GM10266 (cell line): ENCODE data around the gene OR6J1.
"Not testable (repeated sequence)": the region's sequence is repeated elsewhere in the genome, so short reads cannot be mapped to it uniquely, and the experiment has no call there.

Experiments
- DNase-seq: peaks from one replicate; pipeline ENCODE4 v3.0.0; 2012; ENCODE audit errors: extremely low spot score
- CTCF ChIP-seq: IDR thresholded peaks from 2 replicates; pipeline ENCODE4 v1.5.1; 2012; ENCODE audit warnings: mild to moderate bottlenecking, low read depth; ENCODE audit not compliant: control insufficient read depth, insufficient read depth; ENCODE audit errors: missing control alignments

OR6J1 gene

DNA sequence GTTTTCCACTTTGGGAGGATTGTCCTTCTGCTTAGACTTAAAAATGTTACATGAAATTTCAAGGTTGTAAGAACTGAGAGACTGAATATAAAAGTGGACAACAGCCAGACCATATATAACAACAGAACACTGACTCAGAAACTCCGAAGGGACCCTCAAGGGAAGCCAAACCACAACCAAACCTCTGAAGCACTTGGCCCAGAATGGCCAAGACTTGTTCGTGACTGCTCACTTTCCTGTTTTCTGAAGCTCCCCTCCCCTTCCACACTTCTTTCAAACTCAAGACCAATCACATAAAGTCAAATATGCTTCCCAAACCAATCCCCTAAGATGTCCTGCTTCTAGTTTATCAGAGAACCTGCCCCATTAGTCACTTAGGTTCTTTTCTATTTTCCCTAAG lies 13.7 kb downstream of the OR6J1 start:
- no peak for TF ChIP-seq CTCF
- DNase-seq = no peak

DNA sequence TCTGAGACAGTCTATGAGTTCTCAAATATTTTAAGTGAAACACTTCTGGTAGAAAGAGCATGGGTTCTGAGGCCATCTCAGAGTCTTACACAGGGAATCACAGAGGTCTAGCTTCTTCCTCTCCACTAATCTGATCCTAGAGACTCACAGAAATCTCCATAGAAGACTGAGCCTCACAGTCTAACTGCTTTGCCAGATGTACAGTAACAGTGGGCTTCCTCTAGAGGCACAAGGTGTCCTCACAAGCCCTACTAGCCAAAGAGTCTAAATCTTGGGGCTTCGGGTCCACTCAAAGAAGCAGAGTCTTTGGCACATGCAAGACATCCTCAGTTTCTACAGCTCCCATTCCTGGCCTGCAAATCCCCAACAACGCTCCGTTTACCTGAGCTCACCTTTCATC lies 14.1 kb downstream of the OR6J1 start:
- no peak for DNase-seq
- no peak for TF ChIP-seq CTCF

DNA sequence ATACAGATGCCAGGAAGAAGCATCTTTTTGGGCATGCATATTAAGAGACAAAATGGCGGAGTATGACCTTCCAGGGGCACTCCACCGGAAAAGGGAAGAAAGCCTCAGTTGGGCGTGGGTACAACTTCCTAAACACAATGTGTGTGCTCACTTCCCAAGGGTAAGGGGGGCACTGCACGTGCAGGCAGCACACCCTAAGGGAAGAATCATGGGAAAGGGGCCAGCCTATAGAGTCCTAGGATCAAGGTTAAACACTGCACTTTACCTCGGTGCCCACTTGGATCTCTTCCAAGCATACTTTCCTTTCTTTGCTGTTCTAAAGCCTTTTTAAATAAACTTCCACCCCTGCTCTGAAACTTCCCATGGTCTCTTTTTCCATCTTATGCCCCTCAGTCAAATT lies 14.8 kb downstream of the OR6J1 start:
- TF ChIP-seq CTCF = no peak
- DNase-seq = no peak

DNA sequence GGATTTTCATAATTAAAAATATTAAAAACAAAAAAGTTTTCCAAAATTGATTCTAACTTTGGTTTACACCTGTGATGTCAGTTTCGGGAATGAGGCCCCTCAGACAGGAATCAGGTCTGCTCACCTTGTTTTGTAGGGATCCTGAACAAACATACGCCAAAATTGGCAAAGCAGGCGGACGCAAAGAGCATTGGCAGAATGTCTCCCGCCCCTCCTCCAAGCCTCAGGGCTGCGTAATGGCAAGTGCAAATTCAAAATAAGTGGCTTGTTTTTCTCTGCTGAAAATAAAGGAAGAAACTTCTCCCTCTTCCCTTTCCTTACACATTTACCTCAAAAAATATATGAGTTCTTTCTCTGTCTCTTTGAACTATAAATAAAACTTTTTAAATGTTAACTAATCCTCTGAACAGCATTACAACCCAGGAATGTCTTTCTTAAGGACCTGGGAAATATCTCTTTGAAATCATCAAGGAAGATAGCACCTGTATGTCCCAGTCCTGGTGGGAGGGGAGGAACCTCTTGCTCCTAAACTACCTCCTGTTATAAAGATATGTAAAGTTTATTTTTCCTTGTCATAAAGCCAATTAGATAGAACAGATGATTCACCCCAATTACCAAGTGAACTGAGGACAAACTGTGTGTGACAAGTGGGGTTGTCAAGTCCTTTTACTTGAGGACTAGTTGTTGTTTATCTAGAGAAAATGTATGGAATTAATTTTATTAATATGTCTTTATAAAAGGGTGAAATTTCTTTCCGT lies 16.5 kb downstream of the OR6J1 start:
- no peak for DNase-seq
- no peak for TF ChIP-seq CTCF

DNA sequence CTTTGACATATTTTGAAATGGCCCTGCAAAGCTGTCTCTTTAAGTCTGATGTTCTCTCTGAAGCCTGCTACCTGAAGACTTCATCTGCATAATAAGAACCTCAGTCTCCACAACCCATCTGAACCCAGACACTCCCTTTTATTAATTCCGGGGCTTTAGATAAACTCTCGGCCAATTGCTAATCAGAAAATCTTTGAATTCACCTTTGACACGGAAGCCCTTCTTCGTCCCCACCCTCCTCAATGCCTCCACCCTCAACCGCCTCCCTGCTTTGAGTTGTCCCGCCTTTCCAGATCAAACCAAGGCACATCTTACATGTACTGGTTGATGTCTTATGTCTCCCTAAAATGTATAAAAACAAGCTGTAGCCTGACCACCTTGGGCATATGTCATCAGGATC lies 17.6 kb downstream of the OR6J1 start:
- DNase-seq = no peak
- TF ChIP-seq CTCF = no peak

DNA sequence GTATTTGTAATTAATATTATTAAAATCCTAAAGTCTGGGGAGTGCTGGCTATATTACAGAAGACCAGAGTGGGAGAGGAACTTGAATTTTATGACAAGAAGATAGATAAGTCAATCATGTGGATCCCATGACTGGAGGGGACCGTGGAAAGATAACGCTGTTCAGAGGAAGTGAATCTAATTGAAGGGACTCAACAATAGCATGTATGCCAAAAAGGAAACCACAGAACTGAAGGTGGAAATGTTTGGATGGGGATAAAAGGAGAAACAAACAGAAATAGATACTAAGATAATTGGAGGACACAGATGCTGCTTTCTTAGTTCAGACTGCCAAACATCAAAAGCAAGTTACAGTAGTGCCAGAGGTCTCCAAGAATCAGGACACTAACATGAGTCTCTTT lies 21.1 kb downstream of the OR6J1 start:
- TF ChIP-seq CTCF = no peak
- DNase-seq = no peak

DNA sequence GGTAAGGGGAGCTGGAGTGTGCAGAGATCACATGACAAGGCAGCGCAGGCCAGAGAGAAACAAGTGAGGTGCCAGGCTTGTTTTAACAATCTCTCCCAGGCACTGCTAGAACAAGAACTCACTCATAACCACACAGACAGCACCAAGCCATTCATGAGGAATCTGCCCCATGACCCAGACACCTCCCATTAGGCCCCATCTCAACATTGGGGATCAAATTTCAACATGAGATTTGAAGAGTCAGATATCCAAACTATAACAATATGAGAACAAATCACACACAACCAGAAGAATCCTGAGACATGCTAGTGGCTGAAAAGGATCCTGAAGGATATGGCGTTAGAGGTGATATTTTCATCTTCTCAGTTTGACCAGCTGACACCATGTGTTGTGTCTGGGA lies 21.9 kb downstream of the OR6J1 start:
- DNase-seq = no peak
- TF ChIP-seq CTCF = no peak

DNA sequence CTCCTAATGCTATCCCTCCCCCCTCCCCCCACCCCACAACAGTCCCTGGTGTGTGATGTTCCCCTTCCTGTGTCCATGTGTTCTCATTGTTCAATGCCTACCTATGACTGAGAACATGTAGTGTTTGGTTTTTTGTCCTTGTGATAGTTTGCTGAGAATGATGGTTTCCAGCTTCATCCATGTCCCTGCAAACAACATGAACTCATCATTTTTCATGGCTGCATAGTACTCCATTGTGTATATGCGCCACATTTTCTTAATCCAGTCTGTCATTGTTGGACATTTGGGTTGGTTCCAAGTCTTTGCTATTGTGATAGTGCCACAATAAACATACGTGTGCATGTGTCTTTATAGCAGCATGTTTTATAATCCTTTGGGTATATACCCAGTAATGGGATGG lies 28.4 kb downstream of the OR6J1 start:
- DNase-seq = not testable (repeated sequence)
